GM12892 (cell line): ENCODE data around the gene HPS5.

Source experiments
- POLR2A ChIP-seq: IDR thresholded peaks from 2 replicates; pipeline ENCODE4 v1.6.1; 2011; ENCODE audit warnings: low read depth, low read length, control low read depth
- POLR2AphosphoS5 ChIP-seq: IDR thresholded peaks from 2 replicates; pipeline ENCODE4 v1.6.1; 2011; ENCODE audit warnings: low read depth, low read length, control low read depth
- TAF1 ChIP-seq: IDR thresholded peaks from 2 replicates; pipeline ENCODE4 v1.6.1; 2011; ENCODE audit warnings: low read depth, mild to moderate bottlenecking, control low read depth, low read length, borderline replicate concordance

DNA sequence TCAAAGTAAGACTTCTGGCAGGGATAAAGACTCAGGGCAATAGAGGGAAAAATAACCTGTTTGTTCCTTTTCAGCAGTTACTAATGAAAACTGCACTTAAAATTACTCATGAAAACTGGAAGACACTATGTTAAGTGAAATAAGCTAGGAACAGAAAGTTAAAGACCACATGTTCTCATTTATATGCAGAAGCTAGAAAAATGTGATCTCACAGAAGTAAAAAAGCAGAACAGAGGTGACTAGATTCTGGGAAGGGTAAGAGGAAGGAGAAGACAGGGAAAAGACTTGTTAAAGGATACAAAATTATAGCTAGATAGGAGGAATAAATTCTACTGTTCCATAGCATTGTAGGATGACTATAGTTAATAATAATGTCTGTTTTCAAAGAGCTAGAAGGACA lies 22.2 kb downstream of the HPS5 start:
- no peak for TF ChIP-seq TAF1
- no peak for TF ChIP-seq POLR2A
- TF ChIP-seq POLR2AphosphoS5 = no peak
